Raji (cell line): ENCODE measurements around the gene GPR171.

Experiments used
- POLR2A ChIP-seq: IDR thresholded peaks from 2 replicates; pipeline ENCODE4 v1.6.1; 2011; ENCODE audit warnings: low read depth, low read length, control low read depth; ENCODE audit not compliant: insufficient read depth

The GPR171 gene, protein sequence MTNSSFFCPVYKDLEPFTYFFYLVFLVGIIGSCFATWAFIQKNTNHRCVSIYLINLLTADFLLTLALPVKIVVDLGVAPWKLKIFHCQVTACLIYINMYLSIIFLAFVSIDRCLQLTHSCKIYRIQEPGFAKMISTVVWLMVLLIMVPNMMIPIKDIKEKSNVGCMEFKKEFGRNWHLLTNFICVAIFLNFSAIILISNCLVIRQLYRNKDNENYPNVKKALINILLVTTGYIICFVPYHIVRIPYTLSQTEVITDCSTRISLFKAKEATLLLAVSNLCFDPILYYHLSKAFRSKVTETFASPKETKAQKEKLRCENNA

DNA sequence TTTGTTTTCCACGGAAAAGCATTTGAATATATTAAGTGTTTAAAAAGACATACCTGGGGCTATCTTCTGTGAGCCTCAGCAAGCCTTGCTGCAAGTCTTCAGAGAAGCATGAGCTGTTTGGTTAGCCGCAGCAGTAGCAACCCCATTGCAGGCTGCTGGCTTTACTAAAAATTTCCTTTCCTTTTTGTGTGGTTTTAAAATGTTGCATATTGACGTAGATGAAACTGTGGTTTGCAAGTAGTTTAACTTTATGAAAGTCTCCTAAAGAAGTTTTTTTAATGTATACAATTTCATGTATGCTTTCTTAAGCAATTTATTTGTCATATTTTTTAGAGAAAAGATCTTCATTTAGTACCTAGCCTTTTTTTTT, at the start of gene GPR171:
GPR171 (minus strand) TSS at position 166 of the 370 bp plus-strand sequence. CDS start 3,830 bp downstream, outside the sequence.
- no peak for TF ChIP-seq POLR2A

GRCh38 chr3:151248772-151249337, 45.8 kb upstream of the GPR171 start:
- TF ChIP-seq POLR2A: no peak

- no peak for TF ChIP-seq POLR2A
Observed at GRCh38 chr3:151236736-151237135, 33.7 kb upstream of the GPR171 start.

DNA sequence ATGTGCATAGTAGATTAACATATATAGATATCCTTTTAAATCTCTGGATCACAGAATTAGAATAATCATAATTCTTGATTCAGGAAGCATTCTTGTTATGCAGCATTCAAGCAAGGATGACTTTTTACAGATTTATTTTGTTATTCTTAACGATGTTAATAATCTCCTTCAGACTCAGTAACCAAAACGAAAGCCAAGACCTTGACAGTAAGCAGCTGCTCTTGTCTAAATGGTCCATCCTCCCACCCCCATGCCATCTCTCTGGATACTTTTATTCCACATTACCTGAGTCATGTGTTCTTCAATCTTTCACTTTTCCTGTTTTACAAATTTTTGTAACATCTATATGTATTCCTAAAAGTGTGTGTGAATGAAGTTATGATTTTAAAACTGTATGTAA, 33.3 kb upstream of the GPR171 start:
- no peak for TF ChIP-seq POLR2A

DNA sequence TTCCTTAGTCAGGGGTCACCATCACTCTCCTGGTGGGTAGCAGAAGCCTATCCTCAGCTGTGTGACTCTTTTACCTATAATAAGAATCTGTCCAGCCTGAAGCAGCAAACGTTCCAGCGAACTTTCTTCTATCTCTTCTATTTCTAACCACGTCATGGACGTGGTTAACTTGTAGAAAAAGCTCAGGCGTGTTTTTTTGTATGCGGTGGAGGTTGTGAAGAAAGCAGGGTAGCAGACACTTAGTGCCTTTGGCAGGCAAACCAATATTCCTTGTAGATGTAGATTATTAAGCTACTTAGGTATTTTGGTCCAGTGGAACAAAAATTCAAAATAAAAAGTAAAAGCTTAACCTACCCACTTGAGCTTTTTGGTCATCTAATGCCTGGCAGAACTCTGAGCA, 31.8 kb upstream of the GPR171 start:
- TF ChIP-seq POLR2A: no peak

DNA sequence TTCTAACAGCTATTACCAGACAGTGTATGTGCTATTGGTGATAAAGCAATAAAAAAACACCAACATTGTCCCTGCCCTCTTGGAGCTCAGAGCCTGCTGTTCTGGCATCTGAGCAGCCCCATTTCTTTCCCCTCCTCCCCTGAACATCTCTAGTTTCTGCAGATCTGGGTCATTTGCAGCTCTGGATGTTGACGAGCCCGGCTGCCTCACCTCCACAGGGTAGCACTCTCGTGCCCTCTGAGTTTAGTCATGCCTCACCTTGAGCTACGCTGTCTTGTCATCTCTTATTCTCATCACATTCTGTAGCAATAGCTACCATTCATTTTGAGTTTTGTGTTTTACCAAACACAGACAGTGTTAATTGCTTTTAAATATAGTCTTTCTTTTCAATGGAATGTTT, 30.0 kb upstream of the GPR171 start:
- no peak for TF ChIP-seq POLR2A

DNA sequence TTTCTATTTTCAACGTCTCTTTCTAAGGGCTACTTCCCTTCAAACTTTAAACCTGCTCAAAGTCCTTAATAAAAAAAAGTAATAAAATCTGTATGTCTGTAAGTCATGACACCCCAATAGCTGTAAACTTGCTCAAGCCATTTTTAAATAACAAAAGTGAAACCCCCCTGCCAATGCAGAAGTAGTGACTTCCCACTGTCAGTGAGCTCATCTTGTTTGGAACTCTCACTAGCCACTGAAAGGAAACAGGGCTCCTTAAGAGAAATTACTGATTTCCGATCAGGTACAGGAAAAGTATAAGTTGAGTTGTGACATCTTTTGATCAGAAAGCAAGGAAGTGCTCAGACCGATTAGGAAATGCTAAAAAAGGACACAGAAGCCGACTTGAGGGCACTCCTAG, 27.6 kb upstream of the GPR171 start:
- no peak for TF ChIP-seq POLR2A

DNA sequence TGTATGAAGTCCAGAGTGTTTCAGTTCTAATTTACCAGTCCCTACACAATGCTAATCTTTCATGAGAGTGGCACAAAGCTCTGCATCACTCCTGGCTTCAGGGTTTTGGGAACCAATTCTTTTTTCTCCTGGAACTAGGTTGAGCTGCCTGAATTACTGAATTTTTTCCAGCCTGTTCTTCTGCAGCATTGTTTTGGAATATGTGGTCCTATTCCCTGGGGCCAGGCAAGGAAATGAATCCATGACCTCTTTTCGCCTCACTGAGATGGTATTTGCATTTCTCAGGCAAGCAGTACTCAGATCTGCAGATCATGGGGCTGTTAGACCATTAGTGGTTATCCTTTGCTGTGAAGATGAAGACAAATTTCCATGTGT, 25.6 kb upstream of the GPR171 start:
- no peak for TF ChIP-seq POLR2A

- no peak for TF ChIP-seq POLR2A
Observed at GRCh38 chr3:151227807-151228665, 25.0 kb upstream of the GPR171 start.

GRCh38 chr3:151227266-151227806, 24.3 kb upstream of the GPR171 start:
- no peak for TF ChIP-seq POLR2A

DNA sequence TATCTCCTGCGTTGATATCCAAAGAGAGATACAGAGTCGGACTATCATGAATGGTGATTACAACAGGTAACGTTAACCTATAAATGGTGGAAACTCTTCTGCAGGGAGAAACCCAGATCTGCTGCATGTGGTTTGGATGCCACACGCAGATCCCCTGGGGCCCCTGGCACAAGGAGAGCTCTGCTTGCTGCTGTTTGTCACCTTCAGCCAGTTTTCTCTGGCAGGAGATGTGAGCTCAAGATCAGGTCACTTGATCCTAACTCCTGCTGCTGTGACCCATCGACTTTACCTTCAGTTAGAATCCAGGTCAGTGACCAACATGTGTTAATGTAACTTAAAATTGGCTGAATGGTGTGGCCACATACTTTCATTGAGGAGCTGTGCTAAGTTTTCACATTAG, 23.8 kb upstream of the GPR171 start:
- no peak for TF ChIP-seq POLR2A

DNA sequence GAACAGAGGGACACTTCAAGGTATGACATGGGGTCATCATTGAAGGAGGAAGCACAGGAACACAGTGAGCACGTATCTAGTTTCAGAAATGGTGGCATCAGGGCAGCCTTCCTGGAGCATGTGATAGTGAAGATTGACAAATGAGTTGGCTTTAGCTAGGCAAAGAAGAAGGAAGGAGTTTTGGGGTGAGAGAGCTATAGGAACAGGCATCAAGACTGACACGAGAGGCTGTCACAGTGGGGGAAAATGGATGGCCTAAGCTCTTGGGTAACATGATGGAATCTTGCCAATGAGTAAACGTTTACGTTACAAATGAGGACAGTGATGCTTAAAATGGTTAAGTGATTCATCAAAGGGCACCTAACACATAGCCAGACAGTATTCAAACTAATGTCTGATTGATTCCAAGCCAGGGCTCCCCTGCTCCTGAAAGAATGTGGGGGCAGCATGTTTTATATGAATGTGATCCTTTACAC, 23.1 kb upstream of the GPR171 start:
- TF ChIP-seq POLR2A: no peak

DNA sequence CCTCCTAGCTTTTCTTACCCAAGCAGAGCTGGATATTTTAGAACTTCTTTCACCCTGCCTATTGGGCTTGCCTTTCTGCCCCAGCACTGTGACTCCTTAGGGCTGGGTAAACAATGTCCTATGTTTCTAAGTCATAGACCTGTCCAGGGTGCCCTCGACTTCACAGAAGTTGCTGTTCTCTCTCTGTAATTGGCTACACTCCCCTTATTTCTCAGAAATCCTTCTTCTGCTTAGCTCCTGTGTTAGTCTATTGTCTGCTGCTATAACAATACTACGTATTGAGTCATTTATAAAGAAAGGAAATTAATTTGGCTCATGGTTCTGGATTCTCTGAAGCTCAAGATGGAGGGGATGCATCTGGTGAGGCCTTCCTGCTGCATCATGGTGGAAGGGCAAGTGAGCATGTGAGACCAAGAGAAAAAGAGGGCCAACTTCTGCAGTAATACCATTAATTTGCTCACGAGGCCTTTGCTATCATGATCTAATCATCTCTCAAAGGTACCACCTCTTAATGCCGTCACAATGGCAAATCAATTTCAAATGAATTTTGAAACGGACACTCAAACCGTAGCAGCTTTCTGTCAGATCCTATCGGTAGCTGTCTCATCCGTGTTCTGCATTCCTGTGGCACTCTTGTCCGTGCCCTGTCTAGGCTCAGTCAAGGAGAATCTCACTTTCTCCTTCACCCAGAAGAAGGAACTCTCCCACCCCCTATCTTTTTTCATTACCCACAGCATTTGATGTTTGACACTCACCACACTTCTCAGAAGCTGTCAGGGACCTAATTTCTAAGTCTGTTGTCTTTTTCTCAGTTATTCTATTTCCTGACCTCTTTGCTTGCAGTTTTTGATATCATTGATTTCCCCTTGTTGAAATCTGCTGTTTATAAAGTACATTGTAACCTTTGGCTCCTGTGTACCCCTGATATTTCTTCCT, 22.3 kb upstream of the GPR171 start:
- no peak for TF ChIP-seq POLR2A

DNA sequence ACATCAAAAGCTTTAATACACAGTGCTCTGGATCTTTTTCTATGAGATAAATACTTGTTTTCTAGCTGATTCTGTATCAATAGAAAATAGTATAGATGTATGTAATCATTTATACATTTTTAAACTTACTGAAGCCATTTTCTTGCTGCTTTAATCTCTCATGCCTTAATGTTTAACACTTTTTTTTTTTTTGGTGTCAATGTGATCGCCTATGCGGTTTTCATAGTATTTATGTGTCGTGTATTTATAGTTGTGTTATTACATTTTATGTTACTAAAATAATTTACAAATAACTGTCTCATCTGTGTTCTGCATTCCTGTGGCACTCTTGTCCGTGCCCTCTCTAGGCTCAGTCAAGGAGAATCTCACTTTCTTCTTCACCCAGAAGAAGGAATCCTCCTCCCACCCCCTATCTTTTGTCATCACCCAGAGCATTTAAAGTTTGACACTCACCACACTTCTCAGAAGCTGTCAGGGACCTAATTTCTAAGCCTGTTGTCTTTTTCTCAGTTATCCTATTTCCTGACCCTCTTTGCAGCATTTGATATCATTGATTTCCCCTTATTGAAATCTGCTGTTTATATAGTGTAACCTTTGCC, 21.4 kb upstream of the GPR171 start:
- TF ChIP-seq POLR2A: no peak

- no peak for TF ChIP-seq POLR2A
Observed at GRCh38 chr3:151219056-151219455, 16.0 kb upstream of the GPR171 start.

DNA sequence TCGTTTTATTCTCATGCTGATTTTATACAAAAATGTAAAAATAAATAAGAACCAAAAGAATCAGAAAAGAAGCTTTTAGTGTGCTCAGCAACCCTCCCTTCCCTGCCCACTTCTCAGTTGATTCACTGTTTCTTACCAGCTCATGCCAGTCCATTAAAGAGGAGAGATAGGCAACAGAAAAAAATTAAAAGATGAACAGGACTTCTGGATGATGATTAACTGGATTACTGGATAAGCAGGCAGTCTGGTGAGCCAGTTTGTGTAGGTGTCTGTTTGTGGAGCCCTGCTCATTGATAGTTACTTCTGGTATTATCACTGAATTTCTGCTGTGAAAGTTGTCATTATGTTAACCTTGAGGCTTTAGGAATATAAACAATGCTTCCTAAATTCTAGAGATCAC, 15.1 kb upstream of the GPR171 start:
- no peak for TF ChIP-seq POLR2A
